CD4-positive, alpha-beta T cell treated with Interleukin-17A for 4 hours (primary cell): ENCODE results near the gene LINC00237.

Source experiments
- DNase-seq: peaks from one replicate; pipeline ENCODE4 v3.0.0-alpha.2; 2020; ENCODE audit warnings: mixed read lengths

The LINC00237 gene

DNA sequence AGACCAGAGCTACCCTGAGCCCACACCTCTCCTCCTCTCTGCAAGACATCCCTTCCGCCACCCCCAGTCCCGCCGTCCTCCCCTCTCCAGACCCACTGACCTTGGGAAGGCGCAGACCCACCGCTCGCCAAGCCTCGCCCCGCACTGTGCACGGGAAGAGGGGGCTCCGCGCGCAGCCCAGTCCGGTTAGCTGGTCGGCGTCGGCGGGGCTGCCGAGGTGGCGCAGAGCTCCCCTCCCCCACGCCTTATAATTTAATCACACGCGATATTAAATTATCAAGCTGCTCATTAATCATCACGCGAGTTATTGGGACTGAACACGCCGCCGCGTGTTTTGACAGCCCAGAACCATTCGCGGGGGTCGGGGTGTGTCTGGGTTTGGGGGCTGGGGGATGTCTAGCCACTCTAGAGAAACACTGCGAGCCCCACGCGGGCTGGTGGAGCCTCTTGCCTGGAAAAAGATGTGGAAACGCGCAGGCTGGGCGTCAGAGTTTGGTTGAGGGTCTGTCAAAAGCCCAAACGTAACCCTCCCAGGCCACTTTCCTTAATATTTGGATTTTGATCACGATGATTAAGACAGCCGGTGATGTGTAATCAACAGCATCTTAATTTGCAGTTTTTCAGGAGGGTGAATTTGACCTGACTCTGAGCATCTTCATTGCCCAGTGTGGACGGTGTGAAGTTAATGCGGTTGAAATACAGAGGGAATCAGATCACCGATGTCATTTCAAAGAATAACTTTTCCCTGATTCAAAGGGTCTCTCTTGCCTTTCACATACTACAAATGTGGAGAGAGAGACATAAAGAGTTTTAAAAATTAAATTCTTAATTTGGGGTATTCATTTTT, at the start of gene LINC00237:
Gene LINC00237 (minus strand): TSS at position 188 of the 847 bp plus-strand sequence.
- no peak for DNase-seq

DNA sequence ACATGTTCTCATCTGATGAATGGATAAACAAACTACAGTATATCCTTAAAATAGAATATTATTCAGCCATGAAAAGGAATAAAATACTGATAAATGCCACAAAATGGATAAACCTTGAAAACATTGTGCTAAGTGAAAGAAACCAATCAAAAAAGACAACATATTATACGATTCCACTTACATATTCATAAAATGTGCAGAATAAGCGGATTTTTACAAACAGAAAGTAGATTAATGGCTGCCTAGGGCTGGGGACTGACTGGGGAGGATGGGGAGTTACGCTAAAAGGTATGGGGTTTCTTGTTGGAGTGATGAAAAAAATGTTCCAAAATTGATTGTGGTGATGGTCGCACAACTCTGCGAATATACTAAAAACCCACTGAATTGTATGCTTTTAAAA, 49.1 kb upstream of the LINC00237 start:
- DNase-seq = no peak

DNA sequence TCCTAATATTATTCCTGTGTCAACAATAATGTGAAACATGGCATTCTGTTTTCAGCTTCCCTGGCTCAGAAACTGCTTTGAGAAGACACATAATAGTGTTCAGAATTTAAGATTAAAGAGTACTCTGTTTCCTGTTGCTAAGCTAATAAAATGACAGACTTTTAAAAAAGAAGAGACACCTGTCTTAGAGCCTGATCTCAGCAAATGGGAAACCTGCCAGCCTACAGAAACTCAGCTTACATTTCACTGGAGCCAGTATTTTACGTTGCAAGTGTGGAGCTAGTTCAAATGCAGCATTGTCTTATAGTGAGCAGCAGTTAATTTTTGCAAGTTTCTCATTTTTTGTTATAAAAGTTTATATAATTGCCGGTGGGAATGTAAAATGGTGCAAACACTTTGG, 48.5 kb upstream of the LINC00237 start:
- DNase-seq = no peak

DNA sequence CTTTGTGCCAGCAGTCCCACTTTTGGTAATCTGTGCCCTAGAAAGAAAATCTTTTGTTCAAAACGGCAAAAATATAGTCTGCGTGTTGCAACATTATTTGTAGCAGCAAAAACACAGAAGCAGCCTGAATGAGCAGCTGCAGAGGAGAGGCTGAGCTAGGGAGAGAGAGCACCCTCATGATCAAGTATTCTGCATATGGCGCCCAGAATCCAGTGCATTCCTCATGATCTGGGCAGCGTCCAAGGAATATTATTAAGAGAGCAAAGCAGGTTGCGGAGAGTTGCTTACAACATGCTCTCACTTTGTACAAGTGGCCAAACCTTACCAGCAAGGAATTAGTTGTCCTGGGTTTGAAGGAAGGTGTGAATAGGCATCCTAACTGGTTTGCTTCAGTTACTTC, 45.6 kb upstream of the LINC00237 start:
- DNase-seq = no peak

DNA sequence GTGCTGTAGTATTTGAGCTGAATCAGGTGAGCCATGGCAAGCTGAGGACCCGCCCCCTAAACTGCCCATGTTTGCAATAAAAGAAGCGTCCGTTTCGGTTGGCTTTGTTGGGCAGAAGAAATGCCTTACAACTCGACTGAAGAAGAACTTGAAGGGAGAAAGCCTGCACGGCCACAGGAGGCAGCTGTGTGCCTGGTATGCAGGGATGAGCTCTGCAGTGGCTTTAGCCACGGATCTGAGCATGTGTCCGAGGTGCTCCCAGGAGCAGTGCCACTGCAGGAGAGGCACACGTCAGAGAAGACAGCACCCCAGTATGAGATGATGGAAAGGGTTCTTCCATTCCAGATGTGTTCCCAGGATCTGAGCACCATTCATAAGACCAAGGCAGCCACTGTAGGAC, 43.2 kb upstream of the LINC00237 start:
- no peak for DNase-seq

DNA sequence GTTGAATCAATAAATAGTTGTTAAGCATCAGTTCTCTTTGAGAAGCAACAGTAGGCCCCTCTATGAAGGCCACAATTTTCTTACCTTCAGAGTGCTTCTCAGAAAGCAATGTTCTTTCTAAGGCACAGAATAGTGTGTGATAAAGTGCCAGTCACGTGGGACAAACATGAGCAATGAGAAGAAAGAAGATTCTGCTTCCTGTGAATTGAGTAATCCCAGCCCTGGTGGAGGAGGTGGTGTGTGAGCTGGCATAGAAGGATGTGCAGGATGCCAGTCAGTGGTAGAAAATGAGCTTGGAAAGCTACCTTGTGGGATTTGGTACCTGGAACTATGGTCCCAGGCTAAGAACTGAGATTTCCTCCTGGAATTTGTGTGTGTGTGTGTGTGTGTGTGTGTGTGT, 41.4 kb upstream of the LINC00237 start:
- DNase-seq = no peak

DNA sequence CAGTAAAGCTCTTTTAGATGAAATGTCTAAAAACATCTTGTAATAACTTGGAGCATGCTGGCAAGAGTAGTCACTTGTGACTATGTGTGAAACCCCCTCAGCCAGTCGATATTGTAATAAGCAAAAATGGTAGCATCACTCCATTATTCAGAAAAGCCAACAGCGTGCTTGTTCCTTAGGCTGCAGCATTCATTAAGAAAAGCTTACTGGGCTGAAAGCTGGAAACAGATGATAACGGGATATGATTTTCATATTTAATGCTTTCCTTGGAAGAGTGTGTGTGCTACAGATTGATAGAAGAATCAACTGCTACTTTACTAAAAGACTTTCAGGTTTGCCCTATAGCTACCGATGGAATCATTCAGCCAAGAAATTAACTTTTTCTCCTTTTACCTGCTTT, 40.1 kb upstream of the LINC00237 start:
- DNase-seq = no peak

DNA sequence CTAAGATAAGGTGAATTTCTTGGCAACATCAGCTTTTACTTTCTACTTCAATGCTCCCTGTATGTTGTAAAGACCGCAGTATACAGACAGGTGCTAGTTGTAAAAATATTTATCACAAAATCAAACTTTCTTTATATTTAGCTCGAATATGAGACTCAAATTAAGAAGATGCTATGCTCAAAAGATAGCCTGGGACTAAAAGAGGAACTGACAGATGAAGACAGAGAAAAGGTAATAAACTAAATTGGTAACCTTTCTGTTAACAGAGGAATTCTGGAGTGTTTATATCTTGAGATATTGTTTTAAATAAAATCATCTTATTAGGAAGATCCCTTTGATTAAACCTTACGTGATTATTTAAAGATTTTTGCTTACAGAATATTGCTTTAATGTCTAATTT, 39.3 kb upstream of the LINC00237 start:
- no peak for DNase-seq

DNA sequence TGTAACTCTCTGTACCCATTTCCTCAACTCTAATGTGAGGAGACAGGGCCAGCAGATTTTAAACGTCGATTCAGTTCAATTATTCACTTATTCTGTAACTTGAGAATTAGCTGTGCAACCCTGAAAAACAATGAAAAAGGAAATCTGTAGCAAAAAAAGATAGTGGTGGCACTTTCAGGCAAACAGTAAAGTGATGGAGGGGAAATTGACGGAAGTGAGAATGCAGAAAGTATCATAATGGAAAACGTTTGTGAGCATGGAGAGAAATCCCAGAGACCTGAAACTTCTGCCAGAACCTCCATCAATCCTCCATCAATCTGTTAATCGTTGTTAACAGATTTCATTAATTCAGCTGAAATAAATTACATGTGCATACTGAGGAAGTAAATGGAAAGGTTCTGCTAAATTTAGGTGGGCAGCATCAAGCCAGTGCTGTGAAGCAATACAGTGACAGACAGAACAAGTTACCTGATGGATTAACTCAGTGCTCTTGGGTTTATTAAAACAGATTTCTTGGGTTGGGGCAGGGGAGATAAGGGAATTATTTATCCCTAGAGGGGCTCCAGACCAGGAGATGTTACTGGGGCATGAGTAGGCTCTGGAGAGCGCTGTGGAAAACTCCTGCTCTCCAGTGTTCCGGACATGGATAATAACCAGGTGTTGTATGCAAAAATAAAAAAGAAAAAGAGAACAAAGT, 37.2 kb upstream of the LINC00237 start:
- no peak for DNase-seq

DNA sequence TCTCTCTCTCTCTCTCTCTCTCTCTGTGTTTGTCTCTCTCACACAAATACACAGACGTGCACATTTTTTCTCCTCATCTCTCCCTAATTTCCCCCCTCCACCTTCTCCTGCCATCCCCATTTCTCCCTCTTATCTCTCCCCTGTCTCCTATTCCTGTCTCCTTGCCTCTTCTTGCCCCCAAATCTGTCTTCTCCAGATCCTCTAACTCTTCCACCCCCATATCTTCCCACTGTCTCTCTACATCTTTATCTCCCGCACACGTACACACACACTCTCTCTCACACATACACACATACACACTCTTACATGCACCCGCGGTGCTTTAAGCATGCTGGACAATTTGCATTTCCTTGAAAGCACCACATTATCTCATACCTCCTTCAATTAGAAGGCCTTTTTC, 35.7 kb upstream of the LINC00237 start:
- no peak for DNase-seq

DNA sequence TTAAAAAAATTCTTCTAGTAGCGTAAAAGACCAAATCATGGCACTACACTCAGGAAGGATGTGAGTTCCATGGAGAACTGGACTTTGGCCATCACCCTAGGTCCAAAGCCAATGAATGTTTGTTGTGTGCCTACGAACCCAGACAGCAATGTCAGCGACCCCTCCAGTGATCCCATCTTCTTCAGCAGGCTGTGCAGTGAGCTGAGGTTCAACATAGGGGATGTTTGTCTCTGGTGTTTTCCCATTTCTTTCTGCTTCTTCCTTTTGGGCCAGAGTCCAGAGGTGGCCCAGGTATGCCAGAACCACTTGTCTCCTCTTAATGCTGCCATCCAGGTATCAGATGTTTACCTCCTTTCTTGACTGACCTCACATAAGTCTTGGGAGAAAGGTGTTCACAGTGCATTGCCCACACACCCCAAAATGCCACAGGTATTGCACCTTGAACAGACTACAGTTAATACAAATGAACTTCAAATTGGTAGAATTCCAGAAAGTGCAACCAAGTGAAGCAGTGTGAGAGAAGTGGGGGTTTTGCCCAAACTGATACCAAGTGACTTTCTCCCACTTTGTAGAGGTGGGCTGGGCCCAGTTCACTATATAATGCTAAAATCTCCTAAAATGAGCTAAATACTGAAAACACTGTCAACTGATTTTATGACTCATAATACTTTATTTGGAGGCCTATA, 33.9 kb upstream of the LINC00237 start:
- no peak for DNase-seq

DNA sequence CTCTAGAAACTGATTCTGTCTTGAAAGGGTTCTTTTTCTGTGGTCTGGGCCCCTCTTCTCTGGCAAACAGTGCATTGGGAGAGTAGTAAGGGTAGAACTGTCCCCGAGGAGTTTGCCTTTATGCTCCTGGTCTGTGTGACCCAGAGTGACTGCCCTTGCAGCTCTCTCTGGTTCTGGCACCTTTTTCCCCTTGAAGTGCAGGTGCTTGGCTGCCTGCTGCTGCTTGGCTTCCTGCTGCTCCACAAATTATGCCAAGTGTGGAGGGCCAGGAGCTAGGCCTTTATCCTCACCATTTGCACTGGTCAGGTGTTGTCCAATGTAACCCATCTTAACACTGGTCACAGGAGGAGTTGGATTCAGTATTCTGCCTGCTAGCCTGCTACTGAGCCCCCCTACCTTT, 30.9 kb upstream of the LINC00237 start:
- DNase-seq = no peak

DNA sequence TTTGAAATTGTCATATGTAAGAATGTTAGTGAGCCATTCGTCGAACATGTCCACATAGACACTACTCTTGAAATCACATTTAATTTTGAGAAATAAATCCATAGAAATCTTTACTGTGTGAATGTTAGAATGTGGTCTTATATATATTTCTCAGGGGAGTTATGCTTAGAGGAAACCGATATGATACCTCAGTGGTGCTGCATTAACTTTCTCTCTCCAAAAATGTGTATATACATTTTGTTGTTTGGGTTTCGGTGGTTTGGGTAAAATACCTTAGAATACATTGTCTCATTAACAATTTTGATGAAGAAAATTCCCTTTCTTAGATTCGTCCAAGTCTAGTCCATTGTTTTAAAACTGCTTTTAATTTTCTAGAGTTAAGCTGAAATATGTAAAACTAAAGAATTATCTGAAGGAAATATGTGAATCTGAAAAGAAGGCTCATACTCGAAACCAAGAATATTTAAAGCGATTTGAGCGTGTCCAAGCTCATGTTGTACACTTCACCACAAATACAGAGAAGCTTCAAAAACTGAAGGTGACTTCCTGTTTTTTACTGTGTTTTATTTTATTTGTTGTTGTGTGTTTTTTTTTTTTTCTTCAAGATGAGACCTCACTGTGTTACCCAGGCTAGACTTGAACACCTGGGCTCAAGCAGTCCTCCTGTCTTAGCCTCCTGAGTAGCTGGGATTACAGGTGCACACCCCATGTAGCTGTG, 30.0 kb upstream of the LINC00237 start:
- no peak for DNase-seq

DNA sequence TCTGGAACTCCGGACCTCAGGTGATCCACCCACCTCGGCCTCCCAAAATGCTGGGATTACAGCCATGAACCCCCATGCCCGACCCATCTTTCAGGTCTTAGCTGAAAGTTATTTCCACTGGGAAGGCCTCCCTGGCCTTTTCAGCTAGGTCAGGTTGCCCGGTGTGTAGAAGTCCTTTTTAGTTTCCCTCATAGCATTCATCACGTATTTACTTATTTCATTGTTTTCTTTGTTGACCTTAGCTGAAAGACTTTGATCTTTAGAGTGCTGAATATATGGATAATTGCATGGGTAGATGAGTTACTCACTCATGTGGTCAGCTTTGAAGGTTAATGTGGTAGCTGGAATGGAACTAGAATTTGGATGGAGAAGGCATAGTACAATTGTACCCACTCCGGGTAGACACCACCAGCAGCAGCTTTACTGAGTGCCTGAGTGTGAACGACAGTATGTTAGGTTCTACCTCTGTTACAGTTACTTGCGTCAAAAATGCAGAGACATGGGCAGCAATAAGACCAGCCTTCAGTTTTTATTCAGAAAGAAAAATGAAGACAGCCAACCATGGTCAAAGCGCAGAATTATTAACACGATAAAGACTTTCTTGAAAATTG, 28.8 kb upstream of the LINC00237 start:
- no peak for DNase-seq

DNA sequence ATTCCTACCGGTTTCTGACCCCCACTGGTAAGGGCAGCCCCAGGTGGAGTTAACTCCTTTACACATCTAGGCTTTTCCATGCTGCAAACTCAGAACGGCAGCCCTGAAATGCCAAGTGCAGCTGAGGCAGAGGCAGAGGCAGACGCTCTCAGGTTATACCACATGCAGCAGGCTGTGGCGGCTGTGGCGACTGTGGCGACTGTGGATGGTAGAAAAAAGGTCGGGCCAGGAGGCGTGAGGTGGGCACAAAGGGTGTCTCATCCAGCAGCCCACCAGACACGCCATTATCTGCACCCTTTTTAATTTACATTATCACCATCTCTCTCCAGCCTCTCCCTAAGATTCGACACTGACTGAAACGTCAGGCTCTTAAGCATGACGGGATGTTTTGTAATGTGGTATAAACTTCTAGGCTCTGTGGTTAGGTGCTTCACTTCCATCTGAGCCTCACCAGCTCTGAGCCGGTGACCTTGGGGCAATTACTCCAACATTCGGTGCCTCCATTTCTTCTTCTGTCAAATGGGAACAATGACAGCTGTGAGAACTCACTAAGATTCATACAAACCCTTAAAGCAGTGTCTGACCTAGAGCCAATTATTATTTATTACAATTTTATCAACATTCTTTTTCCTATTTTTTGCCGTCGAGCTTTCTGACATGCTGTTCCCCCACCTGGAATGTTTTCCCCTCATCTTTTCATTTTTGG, 27.9 kb upstream of the LINC00237 start:
- no peak for DNase-seq

DNA sequence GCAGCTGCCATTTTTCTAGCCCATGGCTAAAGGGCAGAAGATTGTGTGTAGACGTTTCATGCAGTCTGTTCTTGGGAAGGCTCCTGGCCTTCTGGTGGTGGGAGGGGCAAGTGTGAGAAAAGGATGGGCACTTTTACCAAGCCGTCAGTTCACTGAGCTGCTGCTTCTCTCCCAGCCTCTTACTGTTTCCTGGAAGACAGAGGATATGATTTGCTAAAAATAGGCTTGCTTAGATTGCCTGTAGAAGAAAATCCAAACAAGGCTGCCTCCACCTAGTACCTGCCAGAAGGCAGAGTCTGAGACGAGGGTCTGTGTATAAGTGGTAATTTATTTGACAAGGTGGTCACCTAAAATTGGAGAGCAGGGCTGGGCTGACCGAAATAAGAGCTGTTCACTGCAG, 27.2 kb upstream of the LINC00237 start:
- no peak for DNase-seq

DNA sequence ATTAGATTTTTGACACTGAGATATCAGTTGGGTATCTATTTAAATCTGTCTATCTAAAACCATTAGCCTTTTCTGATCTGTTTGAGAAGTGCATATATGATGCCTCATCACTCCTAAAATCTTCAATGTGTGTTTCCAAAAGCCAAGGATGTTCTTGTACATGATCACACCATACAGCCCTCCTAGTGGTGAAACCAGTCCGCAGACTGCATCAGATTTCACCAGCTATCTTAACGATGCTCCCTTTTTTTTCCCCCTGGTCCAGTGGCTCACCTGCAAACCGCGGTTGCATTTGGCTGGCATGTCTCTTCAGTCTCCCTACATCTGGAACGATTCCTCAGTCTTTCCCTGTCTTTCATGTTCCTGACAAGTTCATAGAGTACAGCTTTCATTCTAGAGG, 23.7 kb upstream of the LINC00237 start:
- no peak for DNase-seq

DNA sequence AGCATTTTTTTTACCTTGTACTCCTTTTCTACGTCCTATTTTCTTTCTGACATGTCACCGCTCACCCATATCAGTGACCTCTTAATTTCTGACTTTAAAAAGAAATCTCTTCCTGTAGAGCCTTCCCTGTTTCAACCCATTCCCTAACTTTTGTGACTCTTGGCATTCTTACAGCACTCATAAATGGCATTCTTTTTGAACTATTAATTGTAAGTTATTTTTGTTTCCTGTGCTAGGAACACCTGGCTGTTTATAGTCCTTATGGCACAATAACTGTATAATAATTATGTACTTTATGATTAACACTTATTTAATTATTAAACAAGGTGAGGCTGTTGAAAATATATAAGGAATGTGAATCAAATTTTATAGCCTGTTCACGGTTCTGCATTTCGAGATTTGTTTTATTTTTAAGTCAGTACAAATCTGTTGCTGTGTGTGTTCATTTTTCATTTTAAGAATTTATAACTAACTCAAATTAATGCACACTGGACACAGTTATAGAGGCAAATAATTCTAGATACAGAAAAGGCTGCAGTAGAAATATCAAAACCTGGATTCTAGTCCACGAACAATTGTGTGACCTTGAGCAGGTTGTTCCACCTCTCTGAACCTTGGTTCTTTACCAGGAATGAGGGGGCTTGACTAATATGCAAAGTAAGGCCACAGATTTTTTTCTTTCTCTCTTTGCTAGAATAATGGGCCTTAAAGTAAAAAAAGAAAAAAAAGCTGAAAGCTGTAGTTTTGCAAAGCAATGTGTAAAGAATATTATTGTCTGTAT, 21.2 kb upstream of the LINC00237 start:
- DNase-seq = no peak

DNA sequence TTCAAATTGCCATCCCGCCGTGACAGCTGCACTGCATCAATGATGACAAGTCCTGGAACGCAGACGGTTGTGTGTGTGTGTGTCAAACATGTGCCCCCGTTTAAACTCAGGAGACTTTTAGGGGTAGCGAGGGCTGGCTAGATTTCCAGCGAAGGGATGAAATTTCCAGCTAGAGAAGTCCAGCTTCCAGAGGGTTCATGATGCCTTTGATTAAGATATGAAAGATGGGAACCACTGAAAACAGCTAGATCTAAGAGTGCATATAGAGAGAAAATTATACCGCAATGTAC, 20.4 kb upstream of the LINC00237 start:
- DNase-seq = no peak

DNA sequence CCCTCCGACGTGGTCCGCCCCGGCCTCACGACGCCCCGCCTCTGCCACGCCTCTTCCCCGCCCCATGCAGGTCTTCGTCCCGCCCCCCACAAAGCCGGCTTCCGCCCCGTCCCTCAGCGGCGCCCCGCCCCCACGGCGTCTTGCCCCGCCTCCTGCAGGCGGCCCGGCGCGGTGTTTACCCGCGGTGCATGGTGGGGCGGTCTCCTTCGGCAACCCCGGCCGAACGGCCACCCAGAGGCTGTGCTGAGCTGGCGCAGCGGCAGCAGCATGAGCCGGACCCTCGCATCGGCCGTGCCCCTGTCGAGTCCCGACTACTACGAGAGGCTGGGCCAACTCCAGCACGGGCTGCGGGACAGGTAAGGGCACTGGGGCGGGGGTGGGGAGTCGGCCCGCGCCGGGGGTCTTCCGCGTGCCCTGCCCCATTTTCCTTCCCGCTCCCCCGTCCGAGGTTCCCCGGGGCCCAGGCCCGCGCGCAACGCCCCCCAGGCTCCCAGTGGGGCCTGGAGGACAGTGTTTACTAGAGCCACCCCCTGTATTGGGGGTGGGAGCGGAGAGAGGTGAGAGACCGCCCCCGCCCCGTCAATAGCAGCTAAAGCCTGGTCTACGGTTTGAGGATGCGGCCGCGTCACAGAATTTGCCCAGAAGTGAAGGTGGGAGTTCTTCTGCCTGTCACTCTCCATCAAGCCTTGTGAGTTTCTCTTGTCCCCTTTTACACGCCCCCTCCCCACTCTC, 19.9 kb upstream of the LINC00237 start, which contains the start of gene KIZ:
Gene KIZ (plus strand): TSS at position 234 of the 732 bp plus-strand sequence. CDS start 34 bp downstream, at position 268.
- peak; percentile 98 for DNase-seq
